Choroid plexus epithelial cell (primary cell): ENCODE measurements around the gene SLC12A5.

Experiments
- DNase-seq: peaks from one replicate; pipeline ENCODE4 v3.0.0-alpha.2; 2010; ENCODE audit warnings: low read depth
- H3K4me3 ChIP-seq: 2 replicates; pipeline ENCODE4 v1.5.1; 2011; ENCODE audit warnings: low read depth, mild to moderate bottlenecking, control low read depth, low read length, moderate library complexity
- TF ChIP-seq, protein P1 (sequence below): conservative IDR thresholded peaks from 2 replicates; pipeline ENCODE4 v1.5.1; 2011; ENCODE audit warnings: low read depth, mild to moderate bottlenecking, control low read depth, inconsistent platforms, low read length, moderate library complexity

Gene SLC12A5

DNA sequence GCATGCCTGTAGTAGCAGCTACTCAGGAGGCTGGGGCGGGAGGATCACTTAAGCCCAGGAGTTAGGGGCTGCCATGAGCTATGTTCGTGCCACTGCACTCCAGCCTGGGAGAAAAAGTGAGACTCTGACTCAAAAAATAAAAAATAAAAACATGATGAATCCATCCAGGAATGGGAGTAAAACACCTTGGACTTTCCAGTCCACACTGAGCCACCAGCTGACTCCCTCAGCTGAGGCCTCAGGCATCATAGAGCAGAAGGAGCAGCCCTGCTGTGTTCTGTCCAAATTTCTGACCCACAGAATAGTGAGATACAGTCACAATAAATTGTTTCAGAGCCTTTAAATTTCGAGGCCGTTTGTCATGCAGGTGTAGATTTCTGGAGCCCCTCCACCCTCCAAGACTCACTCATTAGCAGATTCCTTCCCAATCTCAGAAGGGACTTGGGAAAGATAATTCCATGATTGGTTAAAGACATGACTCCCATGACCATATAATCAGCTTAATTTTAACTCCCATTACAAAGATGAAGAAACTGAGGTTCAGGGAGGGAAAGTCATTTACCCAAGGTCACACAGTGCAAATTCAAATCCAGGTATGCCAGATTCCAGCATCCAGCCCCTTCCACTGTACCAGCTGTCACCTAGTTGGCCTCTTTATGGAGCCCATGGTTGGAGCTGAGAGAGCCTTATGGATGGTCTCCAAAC is 29.3 kb upstream of the SLC12A5 start:
- DNase-seq, result no peak
- TF ChIP-seq, protein P1, sequence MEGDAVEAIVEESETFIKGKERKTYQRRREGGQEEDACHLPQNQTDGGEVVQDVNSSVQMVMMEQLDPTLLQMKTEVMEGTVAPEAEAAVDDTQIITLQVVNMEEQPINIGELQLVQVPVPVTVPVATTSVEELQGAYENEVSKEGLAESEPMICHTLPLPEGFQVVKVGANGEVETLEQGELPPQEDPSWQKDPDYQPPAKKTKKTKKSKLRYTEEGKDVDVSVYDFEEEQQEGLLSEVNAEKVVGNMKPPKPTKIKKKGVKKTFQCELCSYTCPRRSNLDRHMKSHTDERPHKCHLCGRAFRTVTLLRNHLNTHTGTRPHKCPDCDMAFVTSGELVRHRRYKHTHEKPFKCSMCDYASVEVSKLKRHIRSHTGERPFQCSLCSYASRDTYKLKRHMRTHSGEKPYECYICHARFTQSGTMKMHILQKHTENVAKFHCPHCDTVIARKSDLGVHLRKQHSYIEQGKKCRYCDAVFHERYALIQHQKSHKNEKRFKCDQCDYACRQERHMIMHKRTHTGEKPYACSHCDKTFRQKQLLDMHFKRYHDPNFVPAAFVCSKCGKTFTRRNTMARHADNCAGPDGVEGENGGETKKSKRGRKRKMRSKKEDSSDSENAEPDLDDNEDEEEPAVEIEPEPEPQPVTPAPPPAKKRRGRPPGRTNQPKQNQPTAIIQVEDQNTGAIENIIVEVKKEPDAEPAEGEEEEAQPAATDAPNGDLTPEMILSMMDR, result no peak
- H3K4me3 ChIP-seq, result no peak overlapping the region

DNA sequence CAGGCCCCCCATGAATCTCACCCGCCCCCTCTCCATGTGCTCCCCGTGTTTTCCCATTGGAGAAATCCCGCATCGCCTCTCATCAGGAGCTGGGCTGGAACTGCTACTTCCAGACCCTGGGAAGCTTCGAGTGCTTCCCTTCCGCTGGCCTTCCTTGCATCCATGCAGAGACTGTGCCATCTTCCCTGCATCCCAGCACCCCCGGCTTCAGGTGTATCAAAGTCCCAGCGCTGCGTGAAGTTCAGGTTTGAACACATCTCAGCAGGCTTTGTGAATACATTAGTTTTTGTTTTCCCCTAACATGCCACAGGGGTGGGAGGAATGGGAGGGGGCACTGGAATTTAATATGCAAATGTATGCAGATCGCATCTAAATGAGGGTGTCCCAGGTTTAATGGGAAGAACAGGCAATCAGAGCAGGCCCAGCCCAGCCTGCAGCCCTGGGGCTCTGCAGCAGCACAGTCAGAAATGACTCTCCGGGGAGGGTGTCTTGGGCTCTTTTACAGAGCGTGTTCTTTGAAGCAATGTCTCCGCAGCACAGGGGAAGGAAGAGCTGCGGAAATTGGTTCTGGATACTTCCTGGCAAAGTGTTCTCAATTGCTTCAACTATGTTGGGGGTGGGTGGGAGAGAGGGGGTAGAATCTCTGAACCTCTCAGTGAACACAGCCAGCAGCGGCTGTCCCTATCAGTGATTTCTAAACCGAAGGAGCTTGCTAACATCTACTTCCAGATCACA is 28.6 kb upstream of the SLC12A5 start:
- TF ChIP-seq, protein P1, result no peak
- H3K4me3 ChIP-seq, result no peak overlapping the region
- no peak for DNase-seq

DNA sequence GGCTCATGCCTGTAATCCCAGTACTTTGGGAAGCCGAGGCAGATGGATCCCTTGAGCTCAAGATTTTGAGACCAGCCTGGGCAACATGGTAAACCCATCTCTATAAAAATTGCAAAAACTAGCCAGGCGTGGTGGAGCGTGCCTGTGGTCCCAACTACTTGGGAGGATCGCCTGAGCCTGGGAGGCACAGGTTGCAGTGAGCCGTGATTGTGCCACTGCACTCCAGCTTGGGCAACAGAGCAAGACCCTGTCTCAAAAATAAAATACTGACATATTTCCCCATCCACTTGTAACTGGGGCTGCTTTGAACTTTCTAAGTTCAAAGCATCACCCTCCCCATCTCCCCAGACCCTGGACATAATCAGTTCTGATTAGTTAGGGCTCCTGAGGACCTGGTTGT is 27.5 kb upstream of the SLC12A5 start:
- TF ChIP-seq, protein P1, result no peak
- no peak for DNase-seq
- H3K4me3 ChIP-seq, result no peak overlapping the region

DNA sequence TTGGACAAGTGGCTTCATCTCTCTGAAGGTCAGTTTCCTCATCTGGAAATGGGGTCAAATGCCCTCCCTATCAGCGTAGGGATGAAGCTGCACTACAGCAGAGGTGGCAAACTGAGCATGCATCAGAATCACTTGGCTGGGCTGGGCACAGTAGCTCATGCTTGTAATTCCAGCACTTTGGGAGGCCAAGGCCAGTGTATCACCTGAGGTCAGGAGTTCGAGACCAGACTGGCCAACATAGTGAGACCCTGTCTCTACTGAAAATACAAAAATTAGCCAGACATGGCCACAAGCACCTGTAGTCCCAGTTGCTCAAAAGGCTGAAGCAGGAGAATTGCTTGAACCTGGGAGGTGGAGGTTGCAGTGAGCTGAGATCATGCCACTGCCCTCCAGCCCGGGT is 27.0 kb upstream of the SLC12A5 start:
- DNase-seq, result no peak
- TF ChIP-seq, protein P1, result no peak
- no peak overlapping the region for H3K4me3 ChIP-seq

DNA sequence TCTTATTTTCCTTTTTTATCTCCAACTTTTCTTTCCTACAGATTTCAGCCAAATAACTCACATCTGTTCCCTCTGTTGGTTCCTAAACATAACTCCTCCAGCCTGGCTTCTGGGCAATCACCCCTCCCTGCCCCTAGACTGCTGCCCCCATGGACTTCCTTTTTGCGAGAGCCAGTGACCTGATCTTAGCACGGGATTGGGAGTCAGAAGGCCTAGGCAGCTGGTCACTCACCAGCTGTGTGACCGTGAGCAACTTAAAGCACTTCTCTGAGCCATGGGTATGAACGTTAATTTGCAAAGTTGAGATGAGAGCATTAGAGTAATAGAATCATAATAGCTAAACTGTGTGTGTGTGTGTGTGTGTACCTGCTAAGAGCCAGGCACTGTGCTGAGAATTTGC is 24.8 kb upstream of the SLC12A5 start:
- no peak for DNase-seq
- TF ChIP-seq, protein P1, result no peak
- H3K4me3 ChIP-seq, result no peak overlapping the region

DNA sequence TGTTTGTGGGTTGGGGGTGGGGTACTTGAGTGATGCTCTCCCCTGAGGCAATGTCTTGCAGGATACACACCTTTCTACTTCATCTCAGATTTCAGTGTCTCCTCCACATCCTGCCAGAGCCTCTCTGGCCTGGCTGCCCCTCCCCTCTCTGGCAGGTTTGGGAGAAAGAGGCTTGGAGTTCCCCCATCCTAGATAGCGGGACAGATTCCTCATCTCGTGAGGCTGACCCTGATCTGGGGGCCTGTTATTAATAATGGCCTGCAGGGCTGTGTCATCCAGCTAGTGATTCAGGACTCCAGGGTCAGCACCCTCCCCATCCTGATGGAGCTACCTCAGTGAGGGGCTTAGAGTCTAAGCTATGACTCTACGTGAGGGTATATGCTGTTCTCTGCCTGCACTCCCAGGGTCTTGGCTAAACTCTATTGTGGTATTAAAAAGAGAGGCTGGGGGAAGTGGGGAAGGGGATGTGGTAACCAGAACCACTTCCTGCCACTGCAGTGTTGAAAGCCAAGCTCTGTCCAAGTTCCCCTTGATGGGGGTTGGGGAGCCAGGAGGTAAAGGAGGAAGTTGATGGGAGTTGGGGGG is 24.0 kb upstream of the SLC12A5 start:
- H3K4me3 ChIP-seq, result no peak overlapping the region
- TF ChIP-seq, protein P1, result no peak
- no peak for DNase-seq
